ENCODE data around the gene DMTF1. TPM values are rescaled to one million over a fixed set of nuclear protein-coding genes. Genes with fewer than 3 reads are reported as not detected.

The DMTF1 gene
- total and polyA plus RNA-seq, 9 of the 15 experiments (the other 6 are each of a cell fraction or from before 2014, with no cell fraction given) = 25.7 to 208 (median 74.7) TPM

- TF ChIP-seq ZNF318 (IDR thresholded peaks at IDR 0.05; ENCODE audit: borderline replicate concordance in 1 of 2, low read depth in 1 of 2) (peak in 1 of 2 experiments; percentile 97; a peak in 2 of 4 replicates), ELF1 (tag; IDR thresholded peaks at IDR 0.05) (no peak), ILK (tag; IDR thresholded peaks at IDR 0.05; ENCODE audit: borderline replicate concordance, low read depth) (no peak), MBD1 (CRISPR knock-in tag; IDR thresholded peaks at IDR 0.05) (no peak), PCBP2 (IDR thresholded peaks at IDR 0.05; ENCODE audit: low read depth, low read length, poor library complexity, severe bottlenecking) (no peak), MCM7 (IDR thresholded peaks at IDR 0.05) (no peak), YY1 (IDR thresholded peaks at IDR 0.05; ENCODE audit: borderline replicate concordance in 1 of 3, control insufficient read depth in 1 of 3, extremely low read depth in 1 of 3, insufficient read depth in 3 of 3, insufficient read length in 1 of 3, insufficient replicate concordance in 2 of 3, low read depth in 1 of 3, low read length in 2 of 3) (no peak), FOXJ2 (tag; IDR thresholded peaks at IDR 0.05) (peak; percentile 94)
Measured at GRCh38 chr7:87110778-87111177, 41.5 kb upstream of the DMTF1 start (continued).

Measured in K562 (cell line).